ENCODE data around the gene KCNMA1.
A peak's percentile ranks its signal among the peaks of the same experiment; 100 is the strongest.

Gene KCNMA1

DNA sequence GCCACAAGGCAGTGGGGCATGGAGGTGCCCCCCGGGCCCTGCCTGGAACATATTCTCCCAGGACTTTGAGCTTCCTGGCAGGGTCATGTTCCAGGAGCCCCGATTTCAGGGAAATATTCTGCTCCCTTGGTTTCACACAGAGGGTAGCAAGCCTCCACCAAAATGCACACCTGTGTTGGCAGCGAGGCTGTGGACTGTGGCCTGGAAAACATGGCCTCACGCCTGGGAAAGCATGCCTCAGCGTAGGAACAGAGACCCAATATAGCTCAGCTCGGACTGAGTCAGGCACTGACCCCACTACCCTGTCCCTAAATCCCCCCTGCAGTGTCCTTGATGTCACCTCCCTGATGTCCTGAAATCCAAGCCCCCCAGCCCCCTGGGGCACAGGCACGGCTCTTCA is 92.0 kb downstream of the KCNMA1 start:
- no CpG with 5 or more reads among the region's 7 CpGs for WGBS, 2 donors (ENCODE audit: extremely low coverage in 2 of 2, insufficient read length in 2 of 2, insufficient replicate concordance in 1 of 2)
- Histone ChIP-seq H3K79me1 (ENCODE audit: low read depth, low read length) (no peaks in the 10 kb centered on the region), H2BK15ac (ENCODE audit: low read length) (no peak overlapping the region), H4K8ac (ENCODE audit: low read depth, low read length) (no peak overlapping the region), H3K18ac (ENCODE audit: low read length) (peak overlapping the region; percentile 24), H2BK120ac (ENCODE audit: low read depth, low read length) (no peak overlapping the region), H3K27me3 (ENCODE audit: control insufficient read depth in 3 of 3, insufficient read depth in 3 of 3, low read depth in 1 of 3, low read length in 3 of 3) (no peaks in the 10 kb centered on the region), H3K9me3 (replicated peaks in 1 of 2; ENCODE audit: control insufficient read depth in 2 of 2, insufficient read depth in 1 of 2, low read depth in 1 of 2, low read length in 2 of 2) (no peaks in the 10 kb centered on the region), H2BK12ac (ENCODE audit: low read length) (no peak overlapping the region), H3K36me3 (replicated peaks in 1 of 2; ENCODE audit: control insufficient read depth in 2 of 2, insufficient read depth in 2 of 2, low read length in 2 of 2) (no peaks in the 10 kb centered on the region), H3K4ac (ENCODE audit: low read length) (no peak overlapping the region), H3K14ac (ENCODE audit: low read length) (no peak overlapping the region), H3K4me2 (ENCODE audit: insufficient read depth, low read length, poor library complexity, severe bottlenecking) (no peak overlapping the region), H3K4me3 (ENCODE audit: low read length in 2 of 2) (no peak overlapping the region), H3K23ac (ENCODE audit: low read depth, low read length, poor library complexity) (no peak overlapping the region), H2AK5ac (ENCODE audit: low read depth, low read length) (no peak overlapping the region), H3K27ac (replicated peaks; ENCODE audit: low read length) (no peak overlapping the region), H2AFZ (ENCODE audit: low read length) (no peak overlapping the region), H2BK5ac (ENCODE audit: low read length) (no peak overlapping the region), H3K4me1 (ENCODE audit: control insufficient read depth in 2 of 2, insufficient read depth in 1 of 2, low read depth in 1 of 2, low read length in 2 of 2) (peaks cover 0 to 2% of the 10 kb centered on the region in 2 donors), H4K91ac (ENCODE audit: low read depth, low read length, poor library complexity) (no peak overlapping the region), H3K9ac (ENCODE audit: low read depth, low read length, poor library complexity) (no peak overlapping the region)
- no peak for DNase-seq (ENCODE audit: low spot score)

DNA sequence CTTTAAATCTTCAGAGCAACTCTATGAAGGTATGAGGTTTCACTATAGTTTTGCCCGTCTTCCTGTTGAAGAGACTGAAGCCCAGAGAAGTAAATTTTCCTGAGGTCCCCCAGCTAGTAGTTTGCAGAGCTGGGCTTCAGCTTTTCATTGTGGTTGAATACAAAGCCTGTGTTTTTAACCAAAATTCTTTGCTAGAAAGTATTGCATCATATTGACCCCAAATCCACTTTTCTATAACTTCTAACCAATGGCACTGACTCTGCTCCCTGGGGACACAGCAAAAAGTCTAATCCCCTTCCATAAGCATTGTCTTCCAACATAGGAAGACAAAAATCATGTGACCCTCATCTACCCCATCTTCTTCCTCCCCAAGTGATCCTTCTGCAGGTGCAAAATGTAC is 93.0 kb downstream of the KCNMA1 start:
- Histone ChIP-seq H3K4ac (ENCODE audit: low read length) (no peak overlapping the region), H3K4me2 (ENCODE audit: insufficient read depth, low read length, poor library complexity, severe bottlenecking) (no peak overlapping the region), H3K18ac (ENCODE audit: low read length) (no peak overlapping the region), H3K36me3 (replicated peaks in 1 of 2; ENCODE audit: control insufficient read depth in 2 of 2, insufficient read depth in 2 of 2, low read length in 2 of 2) (no peaks in the 10 kb centered on the region), H4K91ac (ENCODE audit: low read depth, low read length, poor library complexity) (no peak overlapping the region), H2BK120ac (ENCODE audit: low read depth, low read length) (no peak overlapping the region), H2BK15ac (ENCODE audit: low read length) (no peak overlapping the region), H3K9ac (ENCODE audit: low read depth, low read length, poor library complexity) (no peak overlapping the region), H3K27me3 (ENCODE audit: control insufficient read depth in 3 of 3, insufficient read depth in 3 of 3, low read depth in 1 of 3, low read length in 3 of 3) (no peaks in the 10 kb centered on the region), H3K4me1 (ENCODE audit: control insufficient read depth in 2 of 2, insufficient read depth in 1 of 2, low read depth in 1 of 2, low read length in 2 of 2) (no peaks in the 10 kb centered on the region), H2BK5ac (ENCODE audit: low read length) (no peak overlapping the region), H2AK5ac (ENCODE audit: low read depth, low read length) (no peak overlapping the region), H3K9me3 (replicated peaks in 1 of 2; ENCODE audit: control insufficient read depth in 2 of 2, insufficient read depth in 1 of 2, low read depth in 1 of 2, low read length in 2 of 2) (no peaks in the 10 kb centered on the region), H3K79me1 (ENCODE audit: low read depth, low read length) (no peaks in the 10 kb centered on the region), H3K27ac (replicated peaks; ENCODE audit: low read length) (no peak overlapping the region), H2AFZ (ENCODE audit: low read length) (no peak overlapping the region), H3K4me3 (ENCODE audit: low read length in 2 of 2) (no peak overlapping the region), H3K14ac (ENCODE audit: low read length) (no peak overlapping the region), H2BK12ac (ENCODE audit: low read length) (no peak overlapping the region), H3K23ac (ENCODE audit: low read depth, low read length, poor library complexity) (no peak overlapping the region), H4K8ac (ENCODE audit: low read depth, low read length) (no peak overlapping the region)
- no peak for DNase-seq (ENCODE audit: low spot score)
- WGBS, 2 donors (ENCODE audit: extremely low coverage in 2 of 2, insufficient read length in 2 of 2, insufficient replicate concordance in 1 of 2): no CpG with 5 or more reads among the region's 1 CpG

DNA sequence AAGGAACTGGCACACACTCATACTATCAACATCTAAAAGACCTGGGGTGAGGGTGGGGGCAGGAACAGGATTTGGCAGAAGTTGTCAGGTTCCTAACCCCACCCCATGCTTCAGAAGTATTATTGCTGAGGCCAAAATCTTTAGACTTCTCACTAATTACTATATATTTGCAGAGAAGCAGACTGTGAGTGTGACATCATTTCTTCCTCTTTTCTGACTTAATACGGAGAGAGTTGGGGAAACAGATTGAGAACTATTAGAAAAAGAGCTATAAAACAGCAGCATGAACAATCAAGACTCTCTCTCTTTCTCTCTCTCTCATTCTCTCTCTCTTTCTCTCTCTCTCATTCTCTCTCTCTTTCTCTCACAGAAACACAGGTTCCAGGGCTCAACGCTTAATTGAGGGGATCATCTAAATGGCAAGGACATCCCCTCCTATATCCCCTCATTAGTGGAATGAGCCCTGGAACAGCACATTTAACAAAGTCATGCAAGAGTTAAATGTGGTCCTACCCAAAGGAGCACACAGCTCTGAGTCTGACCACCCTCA is 94.8 kb downstream of the KCNMA1 start:
- Histone ChIP-seq H3K9ac (ENCODE audit: low read depth, low read length, poor library complexity) (no peak overlapping the region), H3K4ac (ENCODE audit: low read length) (no peak overlapping the region), H3K27ac (replicated peaks; ENCODE audit: low read length) (no peak overlapping the region), H2BK120ac (ENCODE audit: low read depth, low read length) (no peak overlapping the region), H2AK5ac (ENCODE audit: low read depth, low read length) (no peak overlapping the region), H3K36me3 (replicated peaks in 1 of 2; ENCODE audit: control insufficient read depth in 2 of 2, insufficient read depth in 2 of 2, low read length in 2 of 2) (no peaks in the 10 kb centered on the region), H3K27me3 (ENCODE audit: control insufficient read depth in 3 of 3, insufficient read depth in 3 of 3, low read depth in 1 of 3, low read length in 3 of 3) (no peaks in the 10 kb centered on the region), H3K18ac (ENCODE audit: low read length) (no peak overlapping the region), H2BK5ac (ENCODE audit: low read length) (no peak overlapping the region), H3K4me1 (ENCODE audit: control insufficient read depth in 2 of 2, insufficient read depth in 1 of 2, low read depth in 1 of 2, low read length in 2 of 2) (no peaks in the 10 kb centered on the region), H3K4me3 (ENCODE audit: low read length in 2 of 2) (no peak overlapping the region), H3K4me2 (ENCODE audit: insufficient read depth, low read length, poor library complexity, severe bottlenecking) (no peak overlapping the region), H2BK15ac (ENCODE audit: low read length) (no peak overlapping the region), H2AFZ (ENCODE audit: low read length) (no peak overlapping the region), H3K23ac (ENCODE audit: low read depth, low read length, poor library complexity) (no peak overlapping the region), H4K8ac (ENCODE audit: low read depth, low read length) (no peak overlapping the region), H2BK12ac (ENCODE audit: low read length) (no peak overlapping the region), H3K14ac (ENCODE audit: low read length) (no peak overlapping the region), H3K79me1 (ENCODE audit: low read depth, low read length) (no peaks in the 10 kb centered on the region), H4K91ac (ENCODE audit: low read depth, low read length, poor library complexity) (no peak overlapping the region), H3K9me3 (replicated peaks in 1 of 2; ENCODE audit: control insufficient read depth in 2 of 2, insufficient read depth in 1 of 2, low read depth in 1 of 2, low read length in 2 of 2) (no peaks in the 10 kb centered on the region)
- no peak for DNase-seq (ENCODE audit: low spot score)
- WGBS, 2 donors (ENCODE audit: extremely low coverage in 2 of 2, insufficient read length in 2 of 2, insufficient replicate concordance in 1 of 2): no CpG with 5 or more reads among the region's 2 CpGs

DNA sequence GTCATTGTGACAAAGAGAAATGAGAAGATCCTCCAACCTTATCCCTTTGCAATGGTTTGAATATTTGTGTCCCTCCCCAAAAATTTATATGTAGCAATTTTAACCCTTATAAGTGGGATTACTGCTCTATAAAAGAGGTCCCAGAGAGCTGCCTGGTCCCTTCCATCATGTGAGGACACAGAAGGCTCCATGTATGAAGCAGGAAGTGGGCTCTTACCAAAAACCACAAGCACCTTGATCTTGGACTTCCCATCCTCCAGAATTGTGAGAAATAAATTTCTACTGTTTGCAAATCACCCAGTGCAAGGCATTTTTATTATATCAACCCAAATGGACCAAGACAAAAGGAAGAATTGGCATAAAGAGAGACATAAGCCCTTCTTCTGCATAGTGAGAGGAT is 95.7 kb downstream of the KCNMA1 start:
- Histone ChIP-seq H3K4ac (ENCODE audit: low read length) (no peak overlapping the region), H4K91ac (ENCODE audit: low read depth, low read length, poor library complexity) (no peak overlapping the region), H3K9ac (ENCODE audit: low read depth, low read length, poor library complexity) (no peak overlapping the region), H3K9me3 (replicated peaks in 1 of 2; ENCODE audit: control insufficient read depth in 2 of 2, insufficient read depth in 1 of 2, low read depth in 1 of 2, low read length in 2 of 2) (no peaks in the 10 kb centered on the region), H3K23ac (ENCODE audit: low read depth, low read length, poor library complexity) (no peak overlapping the region), H3K4me3 (ENCODE audit: low read length in 2 of 2) (no peak overlapping the region), H4K8ac (ENCODE audit: low read depth, low read length) (no peak overlapping the region), H3K18ac (ENCODE audit: low read length) (no peak overlapping the region), H3K79me1 (ENCODE audit: low read depth, low read length) (no peaks in the 10 kb centered on the region), H2BK5ac (ENCODE audit: low read length) (no peak overlapping the region), H2BK15ac (ENCODE audit: low read length) (no peak overlapping the region), H3K27ac (replicated peaks; ENCODE audit: low read length) (no peak overlapping the region), H2BK120ac (ENCODE audit: low read depth, low read length) (no peak overlapping the region), H3K4me2 (ENCODE audit: insufficient read depth, low read length, poor library complexity, severe bottlenecking) (no peak overlapping the region), H2BK12ac (ENCODE audit: low read length) (no peak overlapping the region), H2AFZ (ENCODE audit: low read length) (no peak overlapping the region), H3K27me3 (ENCODE audit: control insufficient read depth in 3 of 3, insufficient read depth in 3 of 3, low read depth in 1 of 3, low read length in 3 of 3) (no peaks in the 10 kb centered on the region), H3K36me3 (replicated peaks in 1 of 2; ENCODE audit: control insufficient read depth in 2 of 2, insufficient read depth in 2 of 2, low read length in 2 of 2) (no peaks in the 10 kb centered on the region), H2AK5ac (ENCODE audit: low read depth, low read length) (no peak overlapping the region), H3K14ac (ENCODE audit: low read length) (no peak overlapping the region), H3K4me1 (ENCODE audit: control insufficient read depth in 2 of 2, insufficient read depth in 1 of 2, low read depth in 1 of 2, low read length in 2 of 2) (no peaks in the 10 kb centered on the region)
- no peak for DNase-seq (ENCODE audit: low spot score)

Data from neuronal stem cell (in vitro differentiated cells).